BLaER1 treated with 17β-estradiol and CSF1 and Interleukin-3, amounts not matched to agents 10 nM and 100 nM (cell line): ENCODE data around the gene TGM5.

Source experiments
- H3K27ac ChIP-seq, 11 experiments: shearing (Covaris generic); formaldehyde crosslinking; 2 replicates each; pipeline ENCODE4 v1.8.1; 2022
- H3K27me3 ChIP-seq, 11 experiments: shearing (Covaris generic); formaldehyde crosslinking; 2 replicates each; pipeline ENCODE4 v1.8.1; 2022
- H3K36me3 ChIP-seq, 11 experiments: shearing (Covaris generic); formaldehyde crosslinking; 2 replicates each; pipeline ENCODE4 v1.8.1; 2022
- H3K4me1 ChIP-seq, 10 experiments: shearing (Covaris generic); formaldehyde crosslinking; 2 replicates each; pipeline ENCODE4 v1.8.1; 2022
- H3K4me2 ChIP-seq, 11 experiments: shearing (Covaris generic); formaldehyde crosslinking; 2 replicates each; pipeline ENCODE4 v1.8.1; 2022
- H3K4me3 ChIP-seq, 10 experiments: shearing (Covaris generic); formaldehyde crosslinking; 2 replicates each; pipeline ENCODE4 v1.8.1; 2022
- H3K9ac ChIP-seq, 11 experiments: shearing (Covaris generic); formaldehyde crosslinking; 2 replicates each; pipeline ENCODE4 v1.8.1; 2022
- H3K9me3 ChIP-seq, 11 experiments: shearing (Covaris generic); formaldehyde crosslinking; replicated peaks in 1 of 11; 2 replicates each; pipeline ENCODE4 v1.8.1; 2022
- H4K20me1 ChIP-seq, 11 experiments: shearing (Covaris generic); formaldehyde crosslinking; 2 replicates each; pipeline ENCODE4 v1.8.1; 2022
- Cebpa-rat ChIP-seq, 11 experiments: shearing (Covaris generic); IDR thresholded peaks; 2 replicates each; pipeline ENCODE4 v1.8.1; 2022

The TGM5 gene

DNA sequence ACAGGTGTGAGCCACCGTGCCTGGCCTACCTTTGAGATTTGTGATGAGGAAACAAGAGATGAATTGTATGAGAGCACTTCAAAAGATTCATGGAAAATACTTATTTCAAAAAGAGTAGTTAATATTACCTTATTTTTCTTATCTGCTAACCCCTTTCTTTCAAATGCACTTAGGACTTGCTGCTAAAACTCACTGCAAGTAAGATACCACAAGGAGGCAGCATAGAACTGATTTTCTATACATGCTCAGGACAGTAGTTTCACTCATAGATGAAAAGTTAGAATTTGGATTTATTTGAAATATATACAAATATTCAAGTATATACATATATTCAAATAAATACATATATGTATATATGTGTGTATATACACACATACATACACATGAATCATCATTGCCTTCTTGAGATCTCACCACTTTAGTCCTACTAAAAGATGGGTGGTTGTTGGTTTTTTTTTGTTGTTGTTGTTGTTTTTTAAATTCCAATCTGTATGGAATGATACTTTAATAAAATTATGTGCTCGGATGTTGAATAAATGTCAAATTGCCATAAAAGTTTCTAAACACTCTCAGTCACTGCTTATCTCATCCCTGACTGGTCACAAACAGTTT, 79.1 kb downstream of the TGM5 start:
- Histone ChIP-seq H4K20me1 (peaks cover 0 to 43% (median 6%) of the 10 kb centered on the region in 11 experiments; a peak in 10 of 22 replicates), H3K36me3 (peaks cover 36 to 48% (median 42%) of the 10 kb centered on the region in 11 experiments), H3K9me3 (no peaks in the 10 kb centered on the region), H3K9ac (peak overlapping the region in 3 of 11 experiments; percentile 6 to 92 (median 25); a peak in 2 of 22 replicates), H3K4me3 (no peak overlapping the region; a peak in 1 of 20 replicates), H3K27ac (no peak overlapping the region), H3K4me2 (peak overlapping the region; percentile 82 to 98 (median 93); a peak in 18 of 22 replicates), H3K27me3 (no peaks in the 10 kb centered on the region), H3K4me1 (peaks cover 12 to 18% (median 16%) of the 10 kb centered on the region in 10 experiments)
- TF ChIP-seq Cebpa-rat (IDR thresholded peaks at IDR 0.05), result no peak

GRCh38 chr15:43186003-43186353, 80.8 kb downstream of the TGM5 start:
- peaks cover 0 to 30% (median 6%) of the 10 kb centered on the region in 11 experiments; a peak in 10 of 22 replicates for H4K20me1 ChIP-seq
- H3K4me2 ChIP-seq, result peak overlapping the region; percentile 82 to 98 (median 93)
- H3K27ac ChIP-seq, result peak overlapping the region; percentile 76 to 90 (median 84)
- peaks cover 12 to 18% (median 16%) of the 10 kb centered on the region in 10 experiments for H3K4me1 ChIP-seq
- H3K27me3 ChIP-seq, result no peaks in the 10 kb centered on the region
- no peak for TF ChIP-seq Cebpa-rat (IDR thresholded peaks at IDR 0.05)
- peaks cover 20 to 47% (median 30%) of the 10 kb centered on the region in 11 experiments for H3K36me3 ChIP-seq
- no peaks in the 10 kb centered on the region for H3K9me3 ChIP-seq
- peak overlapping the region; percentile 76 to 92 (median 86) for H3K9ac ChIP-seq
- peak overlapping the region; percentile 67 to 93 (median 78) for H3K4me3 ChIP-seq

- H3K4me2 ChIP-seq, result peak within 1 kb of the TSS; percentile 82 to 98 (median 93)
- no peaks in the 10 kb centered on the region for H3K27me3 ChIP-seq
- peaks cover 0 to 30% (median 6%) of the 10 kb centered on the region in 11 experiments; a peak in 10 of 22 replicates for H4K20me1 ChIP-seq
- peaks cover 14 to 41% (median 24%) of the 10 kb centered on the region in 11 experiments for H3K36me3 ChIP-seq
- peaks cover 12 to 18% (median 16%) of the 10 kb centered on the region in 10 experiments for H3K4me1 ChIP-seq
- no peak for TF ChIP-seq Cebpa-rat (IDR thresholded peaks at IDR 0.05)
- H3K9ac ChIP-seq, result peak within 1 kb of the TSS; percentile 76 to 92 (median 86)
- H3K27ac ChIP-seq, result peak within 1 kb of the TSS; percentile 76 to 90 (median 84)
- H3K4me3 ChIP-seq, result peak within 1 kb of the TSS; percentile 67 to 93 (median 78)
- no peaks in the 10 kb centered on the region for H3K9me3 ChIP-seq
Measured at GRCh38 chr15:43185157-43186002, 81.3 kb downstream of the TGM5 start, which contains the start of gene CCNDBP1. TSS of gene CCNDBP1 (plus strand) at chr15:43185403. CDS start at chr15:43185499, 96 bp downstream.

DNA sequence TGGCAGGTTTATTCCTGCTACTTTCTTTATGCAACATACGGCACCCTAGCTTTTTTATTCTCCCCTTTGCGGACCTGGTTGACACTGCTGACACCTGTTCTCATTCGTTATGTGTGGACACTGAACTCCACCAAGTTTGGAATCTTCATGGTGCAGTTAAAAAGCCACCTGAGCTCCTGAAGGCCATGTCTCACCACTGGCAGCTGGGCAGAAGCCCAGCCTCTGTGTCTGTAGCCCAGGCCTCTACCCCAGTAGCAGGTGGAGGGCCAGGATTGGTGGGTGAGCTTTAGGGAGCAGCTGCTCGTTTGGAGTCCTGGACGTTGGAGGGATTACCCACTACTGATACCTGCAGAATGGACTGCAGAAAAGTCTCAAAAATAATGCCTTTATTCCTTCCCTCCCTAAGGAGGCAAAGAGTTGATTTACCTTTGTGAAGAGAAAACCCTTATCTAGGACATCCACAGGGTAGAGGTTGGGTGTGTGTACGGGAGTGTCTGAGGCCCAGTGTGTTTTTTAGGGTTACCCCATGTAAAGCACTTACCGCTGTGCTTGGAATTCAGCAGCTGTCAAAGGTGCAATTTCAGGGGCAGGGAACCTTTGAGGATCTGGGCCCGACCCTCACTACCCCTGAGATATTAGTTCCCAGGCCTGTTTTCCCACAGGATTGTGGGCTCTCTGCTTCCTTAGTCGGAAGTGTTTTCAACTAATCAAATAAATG, 82.2 kb downstream of the TGM5 start:
- peaks cover 12 to 18% (median 16%) of the 10 kb centered on the region in 10 experiments for H3K4me1 ChIP-seq
- no peaks in the 10 kb centered on the region for H3K9me3 ChIP-seq
- H3K27me3 ChIP-seq, result no peaks in the 10 kb centered on the region
- peak overlapping the region in 8 of 11 experiments; percentile 91 to 98 (median 94); a peak in 15 of 22 replicates for H3K4me2 ChIP-seq
- H3K27ac ChIP-seq, result peak overlapping the region in 8 of 11 experiments; percentile 76 to 90 (median 82); a peak in 14 of 22 replicates
- H3K4me3 ChIP-seq, result peak overlapping the region in 6 of 10 experiments; percentile 69 to 84 (median 77); a peak in 12 of 20 replicates
- H4K20me1 ChIP-seq, result peaks cover 0 to 25% (median 6%) of the 10 kb centered on the region in 11 experiments; a peak in 10 of 22 replicates
- peaks cover 6 to 33% (median 16%) of the 10 kb centered on the region in 11 experiments for H3K36me3 ChIP-seq
- no peak for TF ChIP-seq Cebpa-rat (IDR thresholded peaks at IDR 0.05)
- H3K9ac ChIP-seq, result peak overlapping the region in 6 of 11 experiments; percentile 76 to 88 (median 86); a peak in 10 of 22 replicates

DNA sequence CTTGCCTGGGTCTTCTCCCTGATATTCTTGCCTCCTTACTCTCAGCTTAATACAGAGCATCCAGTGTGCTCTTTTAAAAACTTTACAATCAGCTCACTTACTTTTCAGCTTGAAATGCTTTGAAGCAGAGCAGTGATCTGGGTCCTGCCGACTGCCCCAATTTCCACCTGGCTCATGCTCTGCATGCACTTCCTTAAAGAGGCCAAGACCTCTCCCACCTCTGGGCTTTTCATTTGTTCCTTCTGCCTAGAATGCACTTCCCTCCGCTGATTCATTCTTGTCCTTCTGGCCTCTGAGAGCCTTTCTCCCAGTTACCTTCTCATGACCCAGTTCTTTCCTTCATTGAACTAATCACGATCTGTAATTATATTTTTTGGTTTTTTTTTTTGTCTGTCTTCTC, 83.5 kb downstream of the TGM5 start:
- no peak overlapping the region for H3K27ac ChIP-seq
- H3K27me3 ChIP-seq, result no peaks in the 10 kb centered on the region
- TF ChIP-seq Cebpa-rat (IDR thresholded peaks at IDR 0.05), result no peak
- H3K9me3 ChIP-seq, result no peaks in the 10 kb centered on the region
- peaks cover 0 to 15% (median 6%) of the 10 kb centered on the region in 11 experiments; a peak in 10 of 22 replicates for H4K20me1 ChIP-seq
- no peak overlapping the region for H3K4me3 ChIP-seq
- no peak overlapping the region for H3K9ac ChIP-seq
- H3K4me2 ChIP-seq, result no peak overlapping the region
- H3K36me3 ChIP-seq, result peaks cover 0 to 29% (median 11%) of the 10 kb centered on the region in 11 experiments; a peak in 14 of 22 replicates
- H3K4me1 ChIP-seq, result peaks cover 12 to 18% (median 16%) of the 10 kb centered on the region in 10 experiments
